MM.1S (cell line): ENCODE results near the gene SLC26A4.

Experiments used
- EZH2 ChIP-seq: fragments of 300-600 bp; sonication (generic); optimal IDR thresholded peaks from 2 replicates; pipeline ENCODE3; 2017; ENCODE audit warnings: low read depth, mild to moderate bottlenecking, antibody characterized with exemption, low read length, mixed read lengths
- EZH2phosphoT487 ChIP-seq: fragments of 300-600 bp; sonication (generic); IDR thresholded peaks from 2 replicates; pipeline ENCODE4 v1.6.1; 2018; ENCODE audit warnings: antibody characterized with exemption, low read length
- TF ChIP-seq, protein P1 (sequence below): fragments of 300-600 bp; sonication (generic); IDR thresholded peaks from 2 replicates; pipeline ENCODE4 v1.5.1; 2016; ENCODE audit warnings: antibody characterized with exemption, low read length, mixed read lengths

DNA sequence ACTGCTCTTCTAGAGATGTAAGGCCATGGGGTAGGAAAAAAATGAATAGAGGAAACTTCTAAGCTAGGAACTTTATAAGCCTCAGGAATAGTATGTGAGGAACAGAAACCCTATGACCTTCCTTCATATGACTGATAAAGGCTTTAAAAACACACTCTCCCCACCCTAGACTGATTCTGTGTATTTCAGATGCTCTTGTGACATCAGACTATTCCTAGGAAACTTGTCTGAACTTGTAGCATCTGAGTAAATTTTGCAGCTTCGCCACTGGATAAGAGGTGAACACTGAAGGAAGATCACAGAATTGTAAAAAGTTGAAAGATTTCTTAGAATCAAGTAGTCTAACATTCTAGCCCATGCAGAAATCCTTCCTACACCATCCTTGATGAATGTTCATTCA, 52.3 kb downstream of the SLC26A4 start:
- TF ChIP-seq EZH2 (no peak), EZH2phosphoT487 (no peak)
- TF ChIP-seq, protein P1, sequence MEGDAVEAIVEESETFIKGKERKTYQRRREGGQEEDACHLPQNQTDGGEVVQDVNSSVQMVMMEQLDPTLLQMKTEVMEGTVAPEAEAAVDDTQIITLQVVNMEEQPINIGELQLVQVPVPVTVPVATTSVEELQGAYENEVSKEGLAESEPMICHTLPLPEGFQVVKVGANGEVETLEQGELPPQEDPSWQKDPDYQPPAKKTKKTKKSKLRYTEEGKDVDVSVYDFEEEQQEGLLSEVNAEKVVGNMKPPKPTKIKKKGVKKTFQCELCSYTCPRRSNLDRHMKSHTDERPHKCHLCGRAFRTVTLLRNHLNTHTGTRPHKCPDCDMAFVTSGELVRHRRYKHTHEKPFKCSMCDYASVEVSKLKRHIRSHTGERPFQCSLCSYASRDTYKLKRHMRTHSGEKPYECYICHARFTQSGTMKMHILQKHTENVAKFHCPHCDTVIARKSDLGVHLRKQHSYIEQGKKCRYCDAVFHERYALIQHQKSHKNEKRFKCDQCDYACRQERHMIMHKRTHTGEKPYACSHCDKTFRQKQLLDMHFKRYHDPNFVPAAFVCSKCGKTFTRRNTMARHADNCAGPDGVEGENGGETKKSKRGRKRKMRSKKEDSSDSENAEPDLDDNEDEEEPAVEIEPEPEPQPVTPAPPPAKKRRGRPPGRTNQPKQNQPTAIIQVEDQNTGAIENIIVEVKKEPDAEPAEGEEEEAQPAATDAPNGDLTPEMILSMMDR: no peak
